Tibial nerve (tissue), 4 donors: ENCODE data around the gene CCDC74A. TPM values are rescaled to one million over a fixed set of nuclear protein-coding genes. Genes with fewer than 3 reads are reported as not detected.
"Not testable (repeated sequence)": the region's sequence is repeated elsewhere in the genome, so short reads cannot be mapped to it uniquely, and the experiment has no call there.

ENCODE experiments used
- DNase-seq, 2 donors: peaks; one replicate each; pipeline ENCODE4 v3.0.0-alpha.2; 2019; ENCODE audit warnings: low spot score in 2 of 2
- H3K27ac ChIP-seq, 4 donors: fragments of 200-600 bp; sonication (generic) in 3 of 4; one replicate each; pipeline ENCODE4 v1.5.1; 2017 to 2019; ENCODE audit warnings: mild to moderate bottlenecking in 1 of 4
- H3K27me3 ChIP-seq, 2 donors: fragments of 200-600 bp; sonication (generic) in 1 of 2; one replicate each; pipeline versions ENCODE4 v1.5.1 to v1.6.0; 2017 to 2019
- H3K36me3 ChIP-seq, 3 donors: fragments of 200-600 bp; sonication (generic); one replicate each; pipeline ENCODE4 v1.5.1; 2018 to 2019
- H3K4me1 ChIP-seq, 4 donors: fragments of 200-600 bp; sonication (generic) in 3 of 4; one replicate each; pipeline ENCODE4 v1.5.1; 2017 to 2019
- H3K4me3 ChIP-seq, 4 donors: fragments of 200-600 bp; sonication (generic) in 3 of 4; one replicate each; pipeline ENCODE4 v1.5.1; 2017 to 2019; ENCODE audit warnings: mild to moderate bottlenecking in 1 of 4, moderate library complexity in 1 of 4
- H3K9me3 ChIP-seq, 4 donors: fragments of 200-600 bp; sonication (generic) in 3 of 4; one replicate each; pipeline ENCODE4 v1.5.1; 2017 to 2019
- CTCF ChIP-seq, 5 experiments: fragments of 200-600 bp in 3 of 5; fragments of 450-650 bp in 2 of 5; sonication (generic) in 3 of 5; IDR thresholded peaks; one replicate each; pipeline ENCODE4 v1.5.1; 2016 to 2019; ENCODE audit warnings: antibody characterized with exemption in 5 of 5, mild to moderate bottlenecking in 3 of 5, moderate library complexity in 2 of 5
- EP300 ChIP-seq, 2 donors: sonication (generic); formaldehyde crosslinking; IDR thresholded peaks; one replicate each; pipeline ENCODE4 v1.6.1; 2017; ENCODE audit warnings: antibody characterized with exemption in 2 of 2, mild to moderate bottlenecking in 1 of 2
- POLR2A ChIP-seq, 2 donors: fragments of 450-650 bp; IDR thresholded peaks; one replicate each; pipeline ENCODE4 v1.6.1; 2017; ENCODE audit warnings: antibody characterized with exemption in 2 of 2, mild to moderate bottlenecking in 2 of 2, moderate library complexity in 2 of 2
- WGBS, 2 donors: methylation state at CpG; one replicate each; pipeline ENCODE4 v1.1.5; 2018; 5-methylcytosine and 5-hydroxymethylcytosine counted together
- total RNA-seq, 4 donors: library from RNA; depleted of rRNA; stranded (reverse); fragments of >200 nt; gene quantifications; one replicate each; pipeline ENCODE4 v1.1.0, GENCODE V29; 2016

CCDC74A gene
- total RNA-seq, 4 donors from 2014 or later, result 19.5 to 50.2 (median 34.1) TPM

- no peak for DNase-seq
- H3K27ac ChIP-seq, result peak overlapping the region; percentile 62 to 94 (median 88)
- peaks cover 0 to 11% (median 0%) of the 10 kb centered on the region in 3 donors for H3K36me3 ChIP-seq
- peak overlapping the region; percentile 67 to 98 (median 86) for H3K4me3 ChIP-seq
- no peak for TF ChIP-seq EP300 (IDR thresholded peaks at IDR 0.05)
- TF ChIP-seq POLR2A (IDR thresholded peaks at IDR 0.05), result no peak
- TF ChIP-seq CTCF (IDR thresholded peaks at IDR 0.05), result no peak
- H3K27me3 ChIP-seq, result no peaks in the 10 kb centered on the region
- WGBS, 2 donors, result 0 to 1% methylated on average over 24 to 31 of the region's 40 CpGs
- no peaks in the 10 kb centered on the region for H3K9me3 ChIP-seq
- peaks cover 0 to 36% (median 10%) of the 10 kb centered on the region in 4 donors for H3K4me1 ChIP-seq
Measured at GRCh38 chr2:131493199-131493968, 34.3 kb upstream of the CCDC74A start.

DNA sequence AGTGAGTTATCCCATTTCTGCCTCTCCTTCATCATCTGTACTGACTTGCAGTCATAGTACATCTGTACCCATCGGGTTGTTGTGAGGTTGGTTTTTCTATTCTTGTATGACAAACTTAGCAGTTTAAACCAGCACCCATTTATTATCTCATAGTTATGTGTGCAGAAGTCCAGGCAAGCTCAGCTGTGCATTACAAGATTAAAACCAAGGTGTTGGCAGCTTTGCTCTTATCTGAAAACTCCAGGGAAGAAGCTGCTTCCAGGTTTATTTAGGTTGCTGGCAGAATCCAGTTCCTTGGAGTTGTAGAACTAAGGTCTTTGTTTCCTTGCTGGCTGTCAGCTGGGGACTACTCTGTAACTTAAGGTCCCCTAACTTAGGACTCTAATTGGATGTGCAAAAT is 32.2 kb upstream of the CCDC74A start:
- DNase-seq, H3K27ac ChIP-seq, H3K27me3 ChIP-seq, H3K9me3 ChIP-seq, H3K4me3 ChIP-seq: not testable (repeated sequence)
- peaks cover 0 to 31% (median 0%) of the 10 kb centered on the region in 3 donors for H3K36me3 ChIP-seq
- H3K4me1 ChIP-seq, result peaks cover 0 to 27% (median 10%) of the 10 kb centered on the region in 4 donors
- WGBS, 2 donors, result 82 to 91% methylated on average over 1 of the region's 1 CpG

GRCh38 chr2:131498321-131498973 is 29.2 kb upstream of the CCDC74A start:
- H3K36me3 ChIP-seq, result peaks cover 0 to 61% (median 0%) of the 10 kb centered on the region in 3 donors
- not testable (repeated sequence) for H3K9me3 ChIP-seq, H3K4me3 ChIP-seq, DNase-seq, H3K27ac ChIP-seq, H3K27me3 ChIP-seq
- 67 to 90% methylated on average over 8 of the region's 8 CpGs for WGBS, 2 donors
- H3K4me1 ChIP-seq, result peaks cover 0 to 17% (median 7%) of the 10 kb centered on the region in 4 donors

GRCh38 chr2:131503587-131503986 is 24.1 kb upstream of the CCDC74A start:
- WGBS, 2 donors, result 92 to 97% methylated on average over 4 of the region's 4 CpGs

DNA sequence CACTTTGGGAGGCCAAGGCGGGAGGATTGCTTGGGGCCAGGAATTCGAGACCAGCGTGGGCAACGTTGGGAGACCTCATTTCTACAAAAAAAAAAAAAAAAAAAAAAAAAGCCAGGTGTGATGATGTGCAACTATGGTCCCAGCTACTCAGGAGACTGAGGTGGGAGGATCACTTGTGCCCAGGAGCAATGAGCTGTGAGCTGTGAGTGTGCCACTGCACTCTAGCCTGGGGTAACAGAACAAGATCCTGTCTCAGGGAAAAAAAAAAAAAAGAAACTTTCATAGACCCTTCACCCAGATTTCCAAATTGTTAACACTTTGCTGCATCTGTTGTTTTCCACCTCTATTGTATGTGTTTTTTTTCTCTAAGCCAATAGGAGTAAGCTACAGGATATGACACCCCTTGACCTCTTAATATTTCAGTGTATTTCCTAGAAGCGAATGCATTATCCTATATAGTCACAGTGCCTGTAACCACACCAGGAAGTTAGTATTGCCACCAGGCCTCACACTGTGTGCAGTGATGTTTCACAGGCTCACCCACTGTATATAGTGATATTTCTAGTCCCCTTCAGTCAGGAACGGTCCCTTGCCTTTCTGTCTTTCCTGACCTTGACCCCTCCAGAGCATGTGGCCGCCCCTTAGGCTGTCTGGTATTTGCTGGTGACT is 23.5 kb upstream of the CCDC74A start:
- not testable (repeated sequence) for H3K9me3 ChIP-seq, H3K27me3 ChIP-seq, DNase-seq, H3K4me1 ChIP-seq, H3K4me3 ChIP-seq, H3K27ac ChIP-seq
- peaks cover 0 to 97% (median 8%) of the 10 kb centered on the region in 3 donors for H3K36me3 ChIP-seq
- WGBS, 2 donors, result 75 to 87% methylated on average over 7 of the region's 7 CpGs

More at GRCh38 chr2:131503587-131503986, 24.1 kb upstream of the CCDC74A start:
- H3K27me3 ChIP-seq, H3K27ac ChIP-seq, H3K4me1 ChIP-seq, DNase-seq, H3K9me3 ChIP-seq, H3K4me3 ChIP-seq: not testable (repeated sequence)
- H3K36me3 ChIP-seq, result peaks cover 0 to 97% (median 4%) of the 10 kb centered on the region in 3 donors

- no peaks in the 10 kb centered on the region for H3K9me3 ChIP-seq
- peaks cover 0 to 96% (median 12%) of the 10 kb centered on the region in 3 donors for H3K36me3 ChIP-seq
- H3K4me3 ChIP-seq, result no peak overlapping the region
- DNase-seq, result no peak
- 82 to 93% methylated on average over 7 to 9 of the region's 9 CpGs for WGBS, 2 donors
- no peak overlapping the region for H3K27ac ChIP-seq
- no peaks in the 10 kb centered on the region for H3K4me1 ChIP-seq
- no peak for TF ChIP-seq EP300 (IDR thresholded peaks at IDR 0.05)
- TF ChIP-seq POLR2A (IDR thresholded peaks at IDR 0.05), result no peak
- TF ChIP-seq CTCF (IDR thresholded peaks at IDR 0.05), result no peak
- no peaks in the 10 kb centered on the region for H3K27me3 ChIP-seq
Measured at GRCh38 chr2:131509615-131510014, 18.1 kb upstream of the CCDC74A start.

DNA sequence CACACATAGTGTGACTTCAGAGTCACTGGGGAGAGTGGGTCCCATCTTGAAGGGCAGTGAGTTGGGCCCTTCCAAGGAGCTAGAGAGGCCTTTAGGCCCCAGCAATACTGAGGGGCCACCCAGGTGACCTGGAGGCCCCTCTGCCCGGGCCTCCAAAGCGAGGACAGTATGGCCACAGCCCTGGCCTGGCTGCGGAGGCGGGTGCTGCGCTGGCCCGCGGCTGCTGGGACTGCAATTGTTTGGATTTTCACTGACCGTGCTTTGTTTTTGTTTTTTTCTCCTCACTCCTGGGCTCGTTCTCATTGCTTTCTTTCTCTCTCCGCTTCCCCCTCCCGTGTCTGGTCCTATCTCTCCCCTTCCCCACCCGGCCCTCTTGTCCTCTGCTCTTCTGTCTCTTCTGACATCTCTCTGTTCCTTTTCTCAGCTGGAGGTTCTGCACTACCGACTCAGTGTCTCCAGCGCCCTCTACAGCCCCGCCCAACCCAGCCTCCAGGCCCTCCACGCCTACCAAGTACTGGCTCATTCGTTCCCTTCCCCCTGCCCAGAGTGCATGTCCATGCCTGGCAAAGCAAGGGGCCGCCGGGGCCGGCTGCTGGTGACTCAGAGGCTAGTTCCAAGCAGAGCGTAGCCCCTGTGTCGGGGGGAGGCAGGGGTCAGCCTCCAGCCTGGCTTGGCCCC is 16.3 kb upstream of the CCDC74A start:
- WGBS, 2 donors, result 73 to 76% methylated on average over 20 to 22 of the region's 22 CpGs
- DNase-seq, result not testable (repeated sequence)
- H3K36me3 ChIP-seq, result peaks cover 0 to 96% (median 12%) of the 10 kb centered on the region in 3 donors

GRCh38 chr2:131511969-131512870 is 15.5 kb upstream of the CCDC74A start:
- not testable (repeated sequence) for DNase-seq, H3K4me3 ChIP-seq, H3K4me1 ChIP-seq, H3K27me3 ChIP-seq, H3K9me3 ChIP-seq, H3K27ac ChIP-seq
- WGBS, 2 donors, result 74 to 96% methylated on average over 11 to 12 of the region's 17 CpGs
- H3K36me3 ChIP-seq, result peaks cover 0 to 96% (median 12%) of the 10 kb centered on the region in 3 donors

More for the DNA sequence above, 16.3 kb upstream of the CCDC74A start:
- not testable (repeated sequence) for H3K27me3 ChIP-seq, H3K4me3 ChIP-seq, H3K27ac ChIP-seq, H3K4me1 ChIP-seq, H3K9me3 ChIP-seq

GRCh38 chr2:131514408-131515166 is 13.1 kb upstream of the CCDC74A start:
- not testable (repeated sequence) for H3K4me1 ChIP-seq

More at GRCh38 chr2:131514408-131515166, 13.1 kb upstream of the CCDC74A start:
- 82 to 86% methylated on average over 15 of the region's 15 CpGs for WGBS, 2 donors
- peaks cover 0 to 96% (median 4%) of the 10 kb centered on the region in 3 donors for H3K36me3 ChIP-seq
- DNase-seq, H3K4me3 ChIP-seq, H3K9me3 ChIP-seq, H3K27me3 ChIP-seq, H3K27ac ChIP-seq: not testable (repeated sequence)
